Iris pigment epithelial cell (primary cell): ENCODE measurements around the gene FGD3.
"Not testable (repeated sequence)": the region's sequence is repeated elsewhere in the genome, so short reads cannot be mapped to it uniquely, and the experiment has no call there.

Source experiments
- DNase-seq: peaks from one replicate; pipeline ENCODE4 v3.0.0-alpha.2; 2011; ENCODE audit warnings: low read depth

FGD3 gene

GRCh38 chr9:92978345-92978875, 31.1 kb downstream of the FGD3 start:
- no peak for DNase-seq

- no peak for DNase-seq
Measured at GRCh38 chr9:92979283-92980056, 32.1 kb downstream of the FGD3 start.

- no peak for DNase-seq
Measured at GRCh38 chr9:92980085-92980745, 32.9 kb downstream of the FGD3 start.

- no peak for DNase-seq
Measured at GRCh38 chr9:92982130-92982529, 34.8 kb downstream of the FGD3 start.

GRCh38 chr9:92983984-92984589, 36.8 kb downstream of the FGD3 start:
- no peak for DNase-seq

- no peak for DNase-seq
Measured at GRCh38 chr9:92984976-92985375, 37.7 kb downstream of the FGD3 start.

GRCh38 chr9:92986176-92987119, 39.1 kb downstream of the FGD3 start:
- DNase-seq = peak; percentile 24

- no peak for DNase-seq
Measured at GRCh38 chr9:92988215-92988768, 41.0 kb downstream of the FGD3 start.

- DNase-seq = no peak
Measured at GRCh38 chr9:92989561-92989960, 42.2 kb downstream of the FGD3 start.

GRCh38 chr9:92990461-92990860, 43.1 kb downstream of the FGD3 start:
- DNase-seq = no peak

GRCh38 chr9:92992549-92992948, 45.2 kb downstream of the FGD3 start:
- no peak for DNase-seq

GRCh38 chr9:92998871-92999270, 51.5 kb downstream of the FGD3 start:
- not testable (repeated sequence) for DNase-seq

GRCh38 chr9:93001031-93001430, 53.7 kb downstream of the FGD3 start:
- DNase-seq = no peak

- no peak for DNase-seq
Measured at GRCh38 chr9:93002700-93003099, 55.4 kb downstream of the FGD3 start.

- peak; percentile 33 for DNase-seq
Measured at GRCh38 chr9:93003552-93004407, 56.5 kb downstream of the FGD3 start.

GRCh38 chr9:93004561-93004960, 57.2 kb downstream of the FGD3 start:
- DNase-seq = no peak

- no peak for DNase-seq
Measured at GRCh38 chr9:93005876-93006275, 58.6 kb downstream of the FGD3 start.

GRCh38 chr9:93007529-93008058, 60.3 kb downstream of the FGD3 start:
- DNase-seq = no peak

- DNase-seq = no peak
Measured at GRCh38 chr9:93008457-93008856, 61.1 kb downstream of the FGD3 start.

- DNase-seq = no peak
Measured at GRCh38 chr9:93009337-93010015, 62.2 kb downstream of the FGD3 start.
